Uterus (tissue), 4 donors: ENCODE data around the gene MILR1. TPM values are rescaled to one million over a fixed set of nuclear protein-coding genes. Genes with fewer than 3 reads are reported as not detected.

ENCODE experiments used
- DNase-seq, 2 donors: peaks; one replicate each; pipeline ENCODE4 v3.0.0-alpha.2; 2019 to 2020
- H3K27ac ChIP-seq, 2 donors: fragments of 200-600 bp; sonication (generic); 1 replicate in 1 of 2; 2 replicates in 1 of 2; pipeline ENCODE4 v1.5.1; 2016 to 2018
- H3K27me3 ChIP-seq, 2 donors: fragments of 200-600 bp; sonication (generic); one replicate each; pipeline ENCODE4 v1.5.1; 2018 to 2019; ENCODE audit warnings: control low read depth in 1 of 2
- H3K36me3 ChIP-seq, 2 donors: fragments of 200-600 bp; sonication (generic); one replicate each; pipeline ENCODE4 v1.5.1; 2019; ENCODE audit warnings: control low read depth in 1 of 2
- H3K4me1 ChIP-seq, 2 donors: fragments of 200-600 bp; sonication (generic); one replicate each; pipeline ENCODE4 v1.5.1; 2018 to 2019; ENCODE audit warnings: control low read depth in 1 of 2
- H3K4me3 ChIP-seq, 2 donors: fragments of 200-600 bp; sonication (generic); 1 replicate in 1 of 2; 2 replicates in 1 of 2; pipeline ENCODE4 v1.5.1; 2018 to 2019; ENCODE audit warnings: mild to moderate bottlenecking in 1 of 2
- H3K9me3 ChIP-seq, 2 donors: fragments of 200-600 bp; sonication (generic); one replicate each; pipeline ENCODE4 v1.5.1; 2019; ENCODE audit warnings: control low read depth in 1 of 2
- POLR2A ChIP-seq, 2 donors: fragments of 450-650 bp; IDR thresholded peaks; one replicate each; pipeline ENCODE4 v1.6.1; 2016; ENCODE audit warnings: antibody characterized with exemption in 2 of 2, mild to moderate bottlenecking in 1 of 2, moderate library complexity in 1 of 2
- intact Hi-C: fragments of 100-400 bp; cut with DNase I; formaldehyde crosslinking; loops from one replicate; pipeline ENCODE4 v1.15.1; 2023; ENCODE audit warnings: low total_unique reads
- total RNA-seq, 4 donors: library from RNA; depleted of rRNA in 3 of 4; stranded (reverse); fragments of >200 nt in 3 of 4; gene quantifications; one replicate each; pipeline versions ENCODE4 v1.1.0 to v1.2.4, GENCODE V29; 2014 to 2023
- TF ChIP-seq, protein P1 (sequence below), 4 experiments: fragments of 200-600 bp in 2 of 4; fragments of 450-650 bp in 2 of 4; sonication (generic) in 2 of 4; IDR thresholded peaks; one replicate each; pipeline ENCODE4 v1.5.1; 2016 to 2019; ENCODE audit warnings: antibody characterized with exemption in 4 of 4, mild to moderate bottlenecking in 2 of 4, moderate library complexity in 1 of 4
- donor health status: DM: yes; HTN: yes; CAD: no.

MILR1 gene, protein sequence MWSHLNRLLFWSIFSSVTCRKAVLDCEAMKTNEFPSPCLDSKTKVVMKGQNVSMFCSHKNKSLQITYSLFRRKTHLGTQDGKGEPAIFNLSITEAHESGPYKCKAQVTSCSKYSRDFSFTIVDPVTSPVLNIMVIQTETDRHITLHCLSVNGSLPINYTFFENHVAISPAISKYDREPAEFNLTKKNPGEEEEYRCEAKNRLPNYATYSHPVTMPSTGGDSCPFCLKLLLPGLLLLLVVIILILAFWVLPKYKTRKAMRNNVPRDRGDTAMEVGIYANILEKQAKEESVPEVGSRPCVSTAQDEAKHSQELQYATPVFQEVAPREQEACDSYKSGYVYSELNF
- 1 to 10 TPM in 3 of 4 donors, under 1 TPM in 1; 0.59 to 9.5 (median 3.8) TPM for total RNA-seq

DNA sequence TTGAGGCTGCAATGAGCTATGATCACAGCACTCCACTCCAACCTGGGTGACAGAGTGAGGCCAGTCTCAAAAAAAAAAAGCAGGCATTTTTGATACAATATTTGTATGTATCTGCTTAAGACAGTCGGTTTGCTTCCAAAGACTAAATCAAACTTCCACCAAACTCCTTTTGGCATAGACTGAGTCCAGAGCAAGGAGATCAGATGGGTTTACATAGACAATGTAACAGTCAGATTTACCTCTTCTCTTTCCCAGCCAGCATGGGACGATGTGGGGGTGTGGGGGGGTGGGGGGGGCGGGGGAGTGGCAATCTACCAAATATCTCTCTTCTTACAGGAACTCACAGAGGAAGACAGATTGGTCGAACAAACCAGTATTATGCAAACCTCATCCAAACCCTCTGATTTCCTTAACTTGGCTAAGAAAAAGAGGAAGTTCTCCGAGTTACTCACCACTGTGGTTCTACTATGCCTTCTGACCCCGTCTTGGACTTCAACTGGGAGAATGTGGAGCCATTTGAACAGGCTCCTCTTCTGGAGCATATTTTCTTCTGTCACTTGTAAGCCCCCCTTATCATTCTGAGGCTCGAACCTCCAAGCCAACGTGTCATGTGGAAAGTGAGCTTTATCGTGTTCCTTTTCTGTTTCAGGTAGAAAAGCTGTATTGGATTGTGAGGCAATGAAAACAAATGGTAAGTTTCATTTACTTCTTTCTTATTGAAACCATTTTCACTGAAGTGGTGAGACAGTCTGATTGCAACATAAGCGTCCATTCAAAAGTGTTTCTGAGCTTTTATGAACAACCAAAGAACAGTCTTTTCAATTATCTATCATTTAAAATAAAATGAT, at the start of gene MILR1:
Gene MILR1, plus strand, starts transcription at position 451 of the 848 bp plus-strand sequence. Its CDS starts 54 bp downstream, at position 505.
- no peak within 1 kb of the TSS for H3K4me3 ChIP-seq

DNA sequence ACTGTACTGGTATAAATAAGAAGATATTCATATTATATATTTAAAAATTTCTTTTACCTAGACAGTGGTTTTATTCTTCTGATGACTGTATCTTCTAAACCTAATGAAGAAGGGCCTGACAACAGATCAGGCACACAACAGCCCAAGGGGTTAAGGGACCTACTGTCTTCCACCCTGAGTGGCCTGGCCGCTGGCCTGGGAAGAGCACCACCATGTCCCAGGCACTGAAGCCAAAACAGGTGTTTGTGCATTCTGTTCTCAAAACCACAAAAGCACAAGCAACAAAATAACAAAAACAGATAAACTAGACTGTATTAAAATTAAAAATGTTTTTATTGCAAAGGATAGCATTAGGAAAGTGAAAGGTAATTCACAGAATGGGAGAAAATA, 49.2 kb upstream of the MILR1 start:
- TF ChIP-seq, protein P1, sequence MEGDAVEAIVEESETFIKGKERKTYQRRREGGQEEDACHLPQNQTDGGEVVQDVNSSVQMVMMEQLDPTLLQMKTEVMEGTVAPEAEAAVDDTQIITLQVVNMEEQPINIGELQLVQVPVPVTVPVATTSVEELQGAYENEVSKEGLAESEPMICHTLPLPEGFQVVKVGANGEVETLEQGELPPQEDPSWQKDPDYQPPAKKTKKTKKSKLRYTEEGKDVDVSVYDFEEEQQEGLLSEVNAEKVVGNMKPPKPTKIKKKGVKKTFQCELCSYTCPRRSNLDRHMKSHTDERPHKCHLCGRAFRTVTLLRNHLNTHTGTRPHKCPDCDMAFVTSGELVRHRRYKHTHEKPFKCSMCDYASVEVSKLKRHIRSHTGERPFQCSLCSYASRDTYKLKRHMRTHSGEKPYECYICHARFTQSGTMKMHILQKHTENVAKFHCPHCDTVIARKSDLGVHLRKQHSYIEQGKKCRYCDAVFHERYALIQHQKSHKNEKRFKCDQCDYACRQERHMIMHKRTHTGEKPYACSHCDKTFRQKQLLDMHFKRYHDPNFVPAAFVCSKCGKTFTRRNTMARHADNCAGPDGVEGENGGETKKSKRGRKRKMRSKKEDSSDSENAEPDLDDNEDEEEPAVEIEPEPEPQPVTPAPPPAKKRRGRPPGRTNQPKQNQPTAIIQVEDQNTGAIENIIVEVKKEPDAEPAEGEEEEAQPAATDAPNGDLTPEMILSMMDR (IDR thresholded peaks at IDR 0.05): no peak
- no peak for TF ChIP-seq POLR2A (IDR thresholded peaks at IDR 0.05)
- intact Hi-C loops: no loop called here
- H3K27ac ChIP-seq: no peak overlapping the region

More for the DNA sequence above, at the start of gene MILR1:
- Histone ChIP-seq H3K27ac (peak within 1 kb of the TSS; percentile 54), H3K36me3 (no peaks in the 10 kb centered on the region), H3K27me3 (no peaks in the 10 kb centered on the region), H3K4me1 (no peaks in the 10 kb centered on the region), H3K9me3 (no peaks in the 10 kb centered on the region)
- peak; percentile 18 to 52 for DNase-seq
- TF ChIP-seq POLR2A (IDR thresholded peaks at IDR 0.05): no peak
- TF ChIP-seq, protein P1 (IDR thresholded peaks at IDR 0.05): no peak
- intact Hi-C loops: no loop called here

DNA sequence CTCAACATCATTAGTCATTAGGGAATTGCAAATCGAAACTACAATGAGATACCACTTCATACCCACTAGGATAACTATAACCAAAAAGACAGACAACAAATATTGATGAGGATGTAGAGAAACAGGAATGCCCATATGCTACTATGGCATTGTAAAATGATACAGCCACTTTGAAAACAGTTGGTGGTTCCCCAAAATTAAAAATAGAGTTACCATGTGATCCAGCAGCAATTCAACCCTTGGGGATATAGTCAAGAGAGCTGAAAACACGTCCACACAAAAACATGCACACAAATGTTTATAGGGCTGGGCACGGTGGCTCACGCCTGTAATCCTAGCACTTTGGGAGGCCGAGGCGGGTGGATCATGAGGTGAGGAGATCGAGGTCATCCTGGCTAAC, 48.3 kb upstream of the MILR1 start:
- intact Hi-C loops: no loop called here
- TF ChIP-seq POLR2A (IDR thresholded peaks at IDR 0.05): no peak
- TF ChIP-seq, protein P1 (IDR thresholded peaks at IDR 0.05): no peak
- no peak for DNase-seq
- Histone ChIP-seq H3K9me3 (no peaks in the 10 kb centered on the region), H3K27ac (no peak overlapping the region), H3K36me3 (no peaks in the 10 kb centered on the region), H3K27me3 (no peaks in the 10 kb centered on the region), H3K4me3 (no peak overlapping the region), H3K4me1 (no peaks in the 10 kb centered on the region)

More for the DNA sequence above, 49.2 kb upstream of the MILR1 start:
- no peaks in the 10 kb centered on the region for H3K4me1 ChIP-seq
- H3K36me3 ChIP-seq: no peaks in the 10 kb centered on the region
- DNase-seq: no peak
- no peak overlapping the region for H3K4me3 ChIP-seq
- H3K9me3 ChIP-seq: no peaks in the 10 kb centered on the region
- H3K27me3 ChIP-seq: no peaks in the 10 kb centered on the region

DNA sequence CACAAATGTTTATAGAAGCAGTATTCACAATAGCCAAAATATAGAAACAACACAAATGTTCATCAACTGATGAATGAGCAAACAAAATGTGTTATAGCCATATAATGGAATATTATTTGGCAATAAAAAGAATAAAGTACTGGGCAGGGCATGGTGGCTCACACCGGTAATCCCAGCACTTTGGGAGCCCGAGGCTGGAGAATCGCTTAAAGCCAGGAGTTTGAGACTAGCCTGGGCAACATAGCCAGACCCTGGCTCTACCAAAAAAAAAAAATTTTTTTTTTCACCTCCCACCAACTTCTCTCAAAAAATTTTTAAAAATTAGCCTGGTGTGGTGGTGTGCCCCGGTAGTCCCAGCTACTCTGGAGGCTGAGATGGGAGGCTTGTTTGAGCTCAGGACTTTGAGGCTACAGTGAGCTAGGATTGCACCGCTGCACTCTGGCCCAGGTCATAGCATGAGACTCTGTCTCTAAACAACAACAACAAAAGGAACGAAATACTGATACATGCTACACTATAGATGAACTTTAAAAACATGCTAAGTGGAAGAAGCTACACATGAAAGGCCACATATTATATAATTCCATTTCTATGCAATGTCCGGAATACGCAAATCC, 47.6 kb upstream of the MILR1 start:
- no peaks in the 10 kb centered on the region for H3K9me3 ChIP-seq
- H3K4me1 ChIP-seq: no peaks in the 10 kb centered on the region
- TF ChIP-seq POLR2A (IDR thresholded peaks at IDR 0.05): no peak
- TF ChIP-seq, protein P1 (IDR thresholded peaks at IDR 0.05): no peak
- H3K4me3 ChIP-seq: no peak overlapping the region
- H3K36me3 ChIP-seq: no peaks in the 10 kb centered on the region
- intact Hi-C loops: no loop called here
- DNase-seq: no peak
- no peak overlapping the region for H3K27ac ChIP-seq
- no peaks in the 10 kb centered on the region for H3K27me3 ChIP-seq
